ENCODE results near the gene RNF167.

The RNF167 gene

DNA sequence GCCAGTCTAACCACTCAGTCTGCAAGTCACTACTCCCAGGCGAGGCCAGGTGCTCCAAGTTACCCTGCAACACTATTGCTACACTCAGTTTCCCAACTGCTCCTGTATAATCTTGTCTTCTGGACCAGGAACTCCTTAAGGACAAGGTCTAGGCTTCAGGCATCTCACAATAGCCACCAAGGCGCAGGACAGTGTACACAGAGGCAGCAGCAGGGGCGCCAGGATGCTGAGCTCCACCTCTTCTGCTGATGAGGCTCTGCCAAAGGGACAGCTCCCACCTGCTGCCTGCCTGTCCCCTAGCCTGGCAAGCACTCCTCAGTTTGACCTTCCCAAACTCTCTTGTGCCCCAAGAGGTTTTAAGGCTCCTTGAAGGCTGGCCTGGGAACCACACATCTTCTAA is 3.6 kb upstream of the RNF167 start:
- no peak for DNase-seq (ENCODE audit: low spot score)
- TF ChIP-seq, protein P1, sequence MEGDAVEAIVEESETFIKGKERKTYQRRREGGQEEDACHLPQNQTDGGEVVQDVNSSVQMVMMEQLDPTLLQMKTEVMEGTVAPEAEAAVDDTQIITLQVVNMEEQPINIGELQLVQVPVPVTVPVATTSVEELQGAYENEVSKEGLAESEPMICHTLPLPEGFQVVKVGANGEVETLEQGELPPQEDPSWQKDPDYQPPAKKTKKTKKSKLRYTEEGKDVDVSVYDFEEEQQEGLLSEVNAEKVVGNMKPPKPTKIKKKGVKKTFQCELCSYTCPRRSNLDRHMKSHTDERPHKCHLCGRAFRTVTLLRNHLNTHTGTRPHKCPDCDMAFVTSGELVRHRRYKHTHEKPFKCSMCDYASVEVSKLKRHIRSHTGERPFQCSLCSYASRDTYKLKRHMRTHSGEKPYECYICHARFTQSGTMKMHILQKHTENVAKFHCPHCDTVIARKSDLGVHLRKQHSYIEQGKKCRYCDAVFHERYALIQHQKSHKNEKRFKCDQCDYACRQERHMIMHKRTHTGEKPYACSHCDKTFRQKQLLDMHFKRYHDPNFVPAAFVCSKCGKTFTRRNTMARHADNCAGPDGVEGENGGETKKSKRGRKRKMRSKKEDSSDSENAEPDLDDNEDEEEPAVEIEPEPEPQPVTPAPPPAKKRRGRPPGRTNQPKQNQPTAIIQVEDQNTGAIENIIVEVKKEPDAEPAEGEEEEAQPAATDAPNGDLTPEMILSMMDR (IDR thresholded peaks at IDR 0.05; ENCODE audit: extremely low read depth, missing control alignments) = no peak

DNA sequence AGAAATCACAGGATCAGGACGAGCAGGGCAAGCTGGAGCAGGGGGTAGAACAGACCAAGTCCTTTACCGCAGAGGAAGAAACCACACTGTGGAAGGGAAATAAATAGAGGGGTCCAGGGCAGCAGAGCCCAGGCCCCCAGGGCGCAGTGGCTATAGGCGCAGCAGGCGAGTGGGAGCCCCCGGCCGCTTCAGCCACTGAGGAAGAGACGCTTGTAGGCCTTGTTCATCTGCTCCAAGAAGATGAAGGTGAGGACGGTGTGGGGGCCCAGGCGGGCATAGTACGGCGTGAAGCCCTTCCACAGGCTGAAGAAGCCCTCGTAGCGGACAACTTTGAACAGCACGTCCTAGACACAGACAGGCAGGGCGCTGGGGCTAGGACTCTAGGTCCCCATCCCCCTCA is 2.5 kb upstream of the RNF167 start:
- DNase-seq (ENCODE audit: low spot score) = no peak
- TF ChIP-seq, protein P1 (IDR thresholded peaks at IDR 0.05; ENCODE audit: extremely low read depth, missing control alignments) = no peak

DNA sequence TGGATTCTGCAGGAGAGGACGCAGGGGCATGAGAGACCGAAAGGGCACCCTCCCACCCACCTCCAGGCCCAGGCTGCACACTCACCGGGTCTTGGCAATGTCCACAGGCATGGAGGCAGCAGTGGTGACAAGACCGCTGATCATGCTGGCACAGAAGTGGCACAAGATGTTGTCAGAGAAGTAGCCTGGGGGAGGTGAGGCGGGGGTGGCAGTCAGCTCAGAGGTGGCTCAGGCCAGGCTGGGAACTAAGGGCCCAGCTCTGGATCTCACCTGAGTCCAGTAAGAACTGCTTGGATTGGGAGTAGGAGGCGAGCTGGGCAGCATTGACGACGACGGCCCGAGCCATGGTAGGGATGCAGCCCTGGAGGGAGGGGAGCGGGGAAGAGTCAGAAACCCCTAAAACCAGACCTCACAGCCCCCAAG is 2.0 kb upstream of the RNF167 start:
- TF ChIP-seq, protein P1 (IDR thresholded peaks at IDR 0.05; ENCODE audit: extremely low read depth, missing control alignments) = no peak
- DNase-seq (ENCODE audit: low spot score) = no peak

DNA sequence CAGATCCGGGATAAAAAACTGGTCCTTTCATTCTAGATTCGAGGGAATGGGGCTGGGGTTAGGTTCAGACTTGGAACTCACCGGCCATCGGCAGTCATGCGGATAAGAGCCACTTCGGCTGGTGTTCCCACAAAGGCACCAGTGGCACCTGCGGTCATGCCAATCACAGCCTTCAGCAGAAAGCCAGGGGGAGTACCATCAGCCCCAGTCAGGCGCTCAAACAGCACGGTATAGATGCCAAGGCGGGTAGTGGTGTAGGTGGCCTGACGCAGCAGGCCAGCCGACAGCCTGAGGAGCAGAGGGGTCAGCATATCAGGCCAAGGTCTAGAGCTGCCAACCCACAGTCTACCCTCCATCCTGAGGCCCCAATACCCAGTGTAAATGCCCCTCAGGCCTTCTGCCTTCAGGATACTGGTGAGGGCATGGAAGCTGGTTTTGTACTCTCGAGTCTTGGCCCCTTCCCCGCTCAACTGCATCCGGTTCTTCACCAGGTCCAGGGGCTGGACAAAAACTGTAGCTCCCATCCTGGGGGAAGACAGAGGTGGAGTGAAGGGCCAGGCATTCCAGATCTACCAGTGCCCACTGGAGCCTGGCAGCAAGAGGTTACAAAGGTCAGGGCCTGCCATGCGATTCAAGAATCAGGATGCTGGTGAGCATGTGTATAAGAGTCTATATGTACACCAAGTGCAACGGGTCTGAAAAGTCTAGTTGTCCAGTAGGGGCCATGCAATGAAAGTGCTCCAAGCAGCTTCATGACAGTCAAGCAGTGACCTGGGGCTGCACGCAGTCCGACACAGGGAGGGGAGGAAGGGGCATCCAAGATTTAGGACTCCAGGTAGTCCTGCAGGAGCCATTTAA is 1.2 kb upstream of the RNF167 start:
- TF ChIP-seq, protein P1 (IDR thresholded peaks at IDR 0.05; ENCODE audit: extremely low read depth, missing control alignments) = no peak
- DNase-seq (ENCODE audit: low spot score) = no peak

DNA sequence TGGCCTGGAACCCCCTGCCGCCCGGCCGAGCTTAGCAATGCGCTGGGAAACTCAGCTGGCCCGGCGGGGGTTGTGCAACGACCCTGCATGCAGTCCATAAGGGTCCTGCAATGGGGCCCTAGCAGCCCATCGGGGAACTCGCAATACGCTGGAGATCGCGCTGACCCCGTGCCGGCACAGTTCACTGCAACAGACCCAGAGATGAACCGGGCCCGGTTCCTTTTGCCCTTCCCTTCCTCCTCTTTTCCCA is 597 bp upstream of the RNF167 start:
- TF ChIP-seq, protein P1 (IDR thresholded peaks at IDR 0.05; ENCODE audit: extremely low read depth, missing control alignments) = no peak
- DNase-seq (ENCODE audit: low spot score) = no peak

DNA sequence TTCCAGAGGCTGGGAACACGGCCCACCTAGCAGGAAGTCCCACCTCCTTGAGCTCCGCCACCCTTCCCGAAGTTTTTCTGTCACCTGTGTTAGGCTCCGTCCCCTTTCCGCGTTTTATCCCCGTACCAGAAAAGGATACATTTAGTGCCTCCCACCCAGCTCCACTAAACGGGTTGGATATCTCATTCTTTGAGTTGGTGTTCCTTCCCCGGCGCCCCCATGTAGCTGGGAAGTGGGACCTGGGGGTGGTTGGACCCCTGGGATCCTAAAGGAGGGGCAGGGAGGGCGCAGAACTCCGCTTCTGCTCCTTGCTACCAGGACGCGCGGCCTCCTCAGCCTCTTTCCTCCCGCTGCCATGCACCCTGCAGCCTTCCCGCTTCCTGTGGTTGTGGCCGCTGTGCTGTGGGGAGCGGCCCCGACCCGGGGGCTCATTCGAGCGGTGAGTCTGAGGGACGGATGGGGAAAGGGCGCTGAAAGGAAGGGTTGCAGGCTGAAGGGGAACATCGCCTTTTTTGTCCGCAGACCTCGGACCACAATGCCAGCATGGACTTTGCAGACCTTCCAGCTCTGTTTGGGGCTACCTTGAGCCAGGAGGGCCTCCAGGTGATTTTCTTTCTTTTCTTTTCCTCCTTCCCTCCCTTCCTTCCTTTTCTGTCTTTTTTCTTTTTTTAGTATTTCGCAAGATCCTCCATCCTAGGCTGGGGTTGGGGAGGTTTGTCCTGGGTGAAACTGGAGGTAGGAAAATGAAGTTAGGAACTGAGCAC is 669 bp downstream of the RNF167 start:
- TF ChIP-seq, protein P1 (IDR thresholded peaks at IDR 0.05; ENCODE audit: extremely low read depth, missing control alignments) = no peak
- no peak for DNase-seq (ENCODE audit: low spot score)

DNA sequence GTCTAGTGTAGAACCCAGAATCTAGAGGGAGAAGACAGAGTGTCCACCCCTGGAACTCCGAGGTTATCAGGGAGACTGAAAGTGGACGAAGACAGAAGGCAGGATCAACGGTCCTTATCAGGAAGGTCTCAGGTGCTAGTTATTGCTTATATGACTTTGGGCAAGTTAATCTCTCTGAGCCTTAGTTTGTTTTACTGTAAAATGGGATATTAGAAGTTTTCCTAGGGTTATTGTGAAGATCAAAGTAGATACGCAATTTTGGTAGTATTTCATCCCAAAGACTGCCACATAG is 1.2 kb downstream of the RNF167 start:
- TF ChIP-seq, protein P1 (IDR thresholded peaks at IDR 0.05; ENCODE audit: extremely low read depth, missing control alignments) = no peak
- no peak for DNase-seq (ENCODE audit: low spot score)
